ENCODE results near the gene TMPRSS6.

DNA sequence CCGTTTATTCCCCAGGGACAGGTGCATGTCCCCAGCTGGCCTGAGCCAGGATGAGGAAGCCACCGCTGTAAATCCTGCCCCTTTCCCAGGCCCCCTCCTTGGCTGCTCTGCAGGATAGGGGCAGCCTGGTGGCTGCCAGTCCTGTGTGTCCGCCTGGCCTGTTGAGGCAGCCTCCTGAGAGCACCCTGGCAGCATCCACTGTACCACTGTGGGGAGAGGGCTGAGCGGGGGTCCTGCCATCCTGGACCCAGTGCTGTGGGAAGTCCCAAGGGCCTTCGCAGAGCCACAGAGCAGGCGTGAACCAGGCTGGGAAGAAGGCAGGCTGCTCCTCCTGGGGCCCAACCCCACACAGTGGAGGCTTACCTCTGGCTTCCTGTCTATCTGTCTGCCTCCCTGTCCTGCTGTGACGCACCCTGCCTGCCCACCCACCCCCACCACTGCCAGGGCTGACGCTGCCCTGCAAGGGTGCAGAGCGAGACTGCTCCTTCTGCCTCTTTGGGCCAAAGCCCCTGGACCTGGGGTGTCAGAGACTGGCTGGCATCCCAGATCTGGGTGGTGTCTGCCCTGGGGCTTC is 49.5 kb downstream of the TMPRSS6 start:
- TF ChIP-seq, protein P1, sequence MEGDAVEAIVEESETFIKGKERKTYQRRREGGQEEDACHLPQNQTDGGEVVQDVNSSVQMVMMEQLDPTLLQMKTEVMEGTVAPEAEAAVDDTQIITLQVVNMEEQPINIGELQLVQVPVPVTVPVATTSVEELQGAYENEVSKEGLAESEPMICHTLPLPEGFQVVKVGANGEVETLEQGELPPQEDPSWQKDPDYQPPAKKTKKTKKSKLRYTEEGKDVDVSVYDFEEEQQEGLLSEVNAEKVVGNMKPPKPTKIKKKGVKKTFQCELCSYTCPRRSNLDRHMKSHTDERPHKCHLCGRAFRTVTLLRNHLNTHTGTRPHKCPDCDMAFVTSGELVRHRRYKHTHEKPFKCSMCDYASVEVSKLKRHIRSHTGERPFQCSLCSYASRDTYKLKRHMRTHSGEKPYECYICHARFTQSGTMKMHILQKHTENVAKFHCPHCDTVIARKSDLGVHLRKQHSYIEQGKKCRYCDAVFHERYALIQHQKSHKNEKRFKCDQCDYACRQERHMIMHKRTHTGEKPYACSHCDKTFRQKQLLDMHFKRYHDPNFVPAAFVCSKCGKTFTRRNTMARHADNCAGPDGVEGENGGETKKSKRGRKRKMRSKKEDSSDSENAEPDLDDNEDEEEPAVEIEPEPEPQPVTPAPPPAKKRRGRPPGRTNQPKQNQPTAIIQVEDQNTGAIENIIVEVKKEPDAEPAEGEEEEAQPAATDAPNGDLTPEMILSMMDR (IDR thresholded peaks at IDR 0.05) = no peak
- TF ChIP-seq POLR2A (IDR thresholded peaks at IDR 0.05) = no peak

Data from heart left ventricle (tissue), 13 donors.